WTC11 (cell line): Measurements from ENCODE around the gene DYRK1A. TPM values are rescaled to one million over a fixed set of nuclear protein-coding genes. Genes with fewer than 3 reads are reported as not detected.
A peak's percentile ranks its signal among the peaks of the same experiment; 100 is the strongest.

Experiments used
- ATAC-seq: fragments of 200-7000 bp; cut with Tn5 transposase; 2 replicates; pipeline ENCODE4 v1.10.0; 2021; ENCODE audit warnings: mild to moderate bottlenecking, moderate library complexity
- CTCF ChIA-PET: fragments of 300-600 bp; sonication (Branson Sonifier 250); formaldehyde crosslinking; loops from one replicate; lab custom pipeline; 2021; ENCODE audit warnings: antibody characterized with exemption; lab: Charles Lee
- POLR2A ChIA-PET: fragments of 350-600 bp; sonication (Branson Sonifier 250); formaldehyde crosslinking; loops from one replicate; lab custom pipeline; 2021; ENCODE audit warnings: antibody characterized with exemption; lab: Charles Lee
- DNase-seq: peaks from one replicate; pipeline ENCODE4 v3.0.0; 2021; ENCODE audit warnings: low spot score
- H3K27ac Mint-ChIP-seq: 2 replicates; pipeline ENCODE4 v1.8.0; 2021; ENCODE audit warnings: mixed read lengths
- H3K27me3 Mint-ChIP-seq: 2 replicates; pipeline ENCODE4 v1.8.0; 2021; ENCODE audit warnings: low read depth, mild to moderate bottlenecking, moderate library complexity, mixed read lengths
- H3K36me3 Mint-ChIP-seq: 2 replicates; pipeline ENCODE4 v1.8.0; 2021; ENCODE audit warnings: mixed read lengths
- H3K4me1 Mint-ChIP-seq: 2 replicates; pipeline ENCODE4 v1.8.0; 2022; ENCODE audit warnings: mixed read lengths
- H3K4me3 Mint-ChIP-seq: 2 replicates; pipeline ENCODE4 v1.8.0; 2021; ENCODE audit warnings: mild to moderate bottlenecking, moderate library complexity, mixed read lengths
- H3K9me3 Mint-ChIP-seq: 2 replicates; pipeline ENCODE4 v1.8.0; 2021; ENCODE audit warnings: mixed read lengths
- ATF6 ChIP-seq: sonication (generic); formaldehyde crosslinking; IDR thresholded peaks from 2 replicates; pipeline ENCODE4 v1.8.1; 2023; ENCODE audit warnings: mild to moderate bottlenecking, missing genetic modification reagents
- E2F4 ChIP-seq: sonication (generic); formaldehyde crosslinking; IDR thresholded peaks from 2 replicates; pipeline ENCODE4 v1.8.1; 2022; ENCODE audit warnings: low read depth, mild to moderate bottlenecking, moderate library complexity, missing genetic modification reagents, borderline replicate concordance
- ELF4 ChIP-seq: sonication (generic); formaldehyde crosslinking; IDR thresholded peaks from 2 replicates; pipeline ENCODE4 v1.8.1; 2022; ENCODE audit warnings: low read depth, mild to moderate bottlenecking, moderate library complexity, missing genetic modification reagents
- EMX1 ChIP-seq: fragments of 250-450 bp; sonication (Bioruptor Pico); IDR thresholded peaks from 2 replicates; pipeline ENCODE4 v1.8.0; 2021; ENCODE audit warnings: mild to moderate bottlenecking
- FOXP1 ChIP-seq: sonication (generic); formaldehyde crosslinking; IDR thresholded peaks from 2 replicates; pipeline ENCODE4 v1.8.0; 2022; ENCODE audit warnings: missing genetic modification reagents, mild to moderate bottlenecking, moderate library complexity, borderline replicate concordance
- GABPB1 ChIP-seq: sonication (generic); formaldehyde crosslinking; IDR thresholded peaks from 2 replicates; pipeline ENCODE4 v1.8.1; 2023; ENCODE audit warnings: mild to moderate bottlenecking, missing genetic modification reagents
- HMGA2 ChIP-seq: fragments of 250-450 bp; sonication (Bioruptor Pico); IDR thresholded peaks from 2 replicates; pipeline ENCODE4 v1.4.0; 2021; ENCODE audit warnings: mild to moderate bottlenecking, moderate library complexity
- MYBL2 ChIP-seq: sonication (generic); formaldehyde crosslinking; IDR thresholded peaks from 2 replicates; pipeline ENCODE4 v1.8.1; 2023; ENCODE audit warnings: mild to moderate bottlenecking, moderate library complexity, missing genetic modification reagents
- NR3C1 ChIP-seq: sonication (generic); formaldehyde crosslinking; conservative IDR thresholded peaks from 2 replicates; pipeline ENCODE4 v1.8.1; 2023; ENCODE audit warnings: low read depth, mild to moderate bottlenecking, missing genetic modification reagents
- OVOL2 ChIP-seq: fragments of 250-450 bp; sonication (Bioruptor Pico); IDR thresholded peaks from 2 replicates; pipeline ENCODE4 v1.9.0; 2021; ENCODE audit warnings: mild to moderate bottlenecking, borderline replicate concordance
- SMAD3 ChIP-seq: sonication (generic); formaldehyde crosslinking; IDR thresholded peaks from 2 replicates; pipeline ENCODE4 v1.8.0; 2022; ENCODE audit warnings: missing genetic modification reagents, mild to moderate bottlenecking, borderline replicate concordance
- STAT6 ChIP-seq: sonication (generic); formaldehyde crosslinking; conservative IDR thresholded peaks from 2 replicates; pipeline ENCODE4 v1.8.1; 2023; ENCODE audit warnings: mild to moderate bottlenecking, low read depth, missing genetic modification reagents, moderate library complexity
- TCF7 ChIP-seq: sonication (generic); formaldehyde crosslinking; IDR thresholded peaks from 2 replicates; pipeline ENCODE4 v1.8.0; 2022; ENCODE audit warnings: mild to moderate bottlenecking, low read depth, missing genetic modification reagents, moderate library complexity
- ZNF232 ChIP-seq: sonication (generic); formaldehyde crosslinking; IDR thresholded peaks from 2 replicates; pipeline ENCODE4 v1.8.0; 2022; ENCODE audit warnings: mild to moderate bottlenecking, missing genetic modification reagents
- ZNF425 ChIP-seq: fragments of 250-450 bp; sonication (Bioruptor Pico); conservative IDR thresholded peaks from 2 replicates; pipeline ENCODE4 v1.9.0; 2021; ENCODE audit warnings: mild to moderate bottlenecking
- ZNF512 ChIP-seq: sonication (generic); formaldehyde crosslinking; IDR thresholded peaks from 2 replicates; pipeline ENCODE4 v1.8.1; 2022; ENCODE audit warnings: missing genetic modification reagents, borderline replicate concordance
- ZSCAN18 ChIP-seq: fragments of 250-450 bp; sonication (Bioruptor Pico); IDR thresholded peaks from 2 replicates; pipeline ENCODE4 v2.1.2; 2022; ENCODE audit warnings: mild to moderate bottlenecking, moderate library complexity
- total RNA-seq: library from RNA; stranded (reverse); gene quantifications from 3 replicates; pipeline ENCODE4 v1.2.3, GENCODE V29; 2021

Gene DYRK1A
- total RNA-seq, 1 experiment from 2014 or later = 56.5 TPM

- Mint-ChIP-seq H3K4me3 (peak overlapping the region; percentile 83), H3K9me3 (no peaks in the 10 kb centered on the region), H3K27ac (peak overlapping the region; percentile 71; the same call in 1 of the 2 replicates), H3K4me1 (peaks cover 65% of the 10 kb centered on the region), H3K36me3 (no peaks in the 10 kb centered on the region; the same call in 1 of the 2 replicates), H3K27me3 (no peaks in the 10 kb centered on the region)
- DNase-seq (no peak), ATAC-seq (no peak)
- ChIA-PET POLR2A (interaction anchor here (0.6 kb wide), 1 partner anchor 249 kb away, joined by 4 read pairs; no protein-coding TSS in a partner anchor), CTCF (interaction anchor here (0.9 kb wide), 2 partner anchors 104 to 204 kb away, joined by 3 read pairs; partner anchors contain the start of gene VPS26C)
- TF ChIP-seq OVOL2 (CRISPR knock-in tag) (no peak), EMX1 (no peak), ZNF425 (no peak), E2F4 (CRISPR knock-in tag) (no peak), SMAD3 (CRISPR knock-in tag) (no peak), NR3C1 (CRISPR knock-in tag) (no peak), GABPB1 (CRISPR knock-in tag) (no peak), FOXP1 (CRISPR knock-in tag) (no peak), ZSCAN18 (CRISPR knock-in tag) (no peak), MYBL2 (CRISPR knock-in tag) (no peak), ATF6 (CRISPR knock-in tag) (no peak), ZNF232 (no peak), HMGA2 (CRISPR knock-in tag) (no peak)
Measured at GRCh38 chr21:37371041-37371397, 4.4 kb downstream of the DYRK1A start.

GRCh38 chr21:37372127-37372731 lies 5.7 kb downstream of the DYRK1A start:
- TF ChIP-seq STAT6 (CRISPR knock-in tag) (no peak), TCF7 (CRISPR knock-in tag) (no peak), GABPB1 (CRISPR knock-in tag) (no peak), ELF4 (no peak), ZNF512 (no peak)
- ChIA-PET CTCF (interaction anchor here (0.6 to 1.2 kb wide), 3 partner anchors 9 to 174 kb away, joined by 3 to 4 read pairs (median 3); no protein-coding TSS in a partner anchor), POLR2A (interaction anchor here (0.7 kb wide), 2 partner anchors 127 to 312 kb away, joined by 3 read pairs; no protein-coding TSS in a partner anchor)
- Mint-ChIP-seq H3K27me3 (no peaks in the 10 kb centered on the region), H3K4me3 (no peak overlapping the region), H3K4me1 (peaks cover 70% of the 10 kb centered on the region), H3K36me3 (no peaks in the 10 kb centered on the region), H3K27ac (peak overlapping the region; percentile 10), H3K9me3 (no peaks in the 10 kb centered on the region)
- ATAC-seq = no peak
- DNase-seq = no peak
